ENCODE measurements around the gene SFMBT1. TPM values are rescaled to one million over a fixed set of nuclear protein-coding genes. Genes with fewer than 3 reads are reported as not detected.

Gene SFMBT1
- total RNA-seq, 1 donor from 2014 or later: 9.1 TPM

GRCh38 chr3:52887166-52887565 is 158.7 kb downstream of the SFMBT1 start:
- peak in 1 of 2 donors; percentile 31 for DNase-seq (ENCODE audit: extremely low spot score in 2 of 2)
- H3K4me3 ChIP-seq: no peak overlapping the region
- TF ChIP-seq, protein P1, sequence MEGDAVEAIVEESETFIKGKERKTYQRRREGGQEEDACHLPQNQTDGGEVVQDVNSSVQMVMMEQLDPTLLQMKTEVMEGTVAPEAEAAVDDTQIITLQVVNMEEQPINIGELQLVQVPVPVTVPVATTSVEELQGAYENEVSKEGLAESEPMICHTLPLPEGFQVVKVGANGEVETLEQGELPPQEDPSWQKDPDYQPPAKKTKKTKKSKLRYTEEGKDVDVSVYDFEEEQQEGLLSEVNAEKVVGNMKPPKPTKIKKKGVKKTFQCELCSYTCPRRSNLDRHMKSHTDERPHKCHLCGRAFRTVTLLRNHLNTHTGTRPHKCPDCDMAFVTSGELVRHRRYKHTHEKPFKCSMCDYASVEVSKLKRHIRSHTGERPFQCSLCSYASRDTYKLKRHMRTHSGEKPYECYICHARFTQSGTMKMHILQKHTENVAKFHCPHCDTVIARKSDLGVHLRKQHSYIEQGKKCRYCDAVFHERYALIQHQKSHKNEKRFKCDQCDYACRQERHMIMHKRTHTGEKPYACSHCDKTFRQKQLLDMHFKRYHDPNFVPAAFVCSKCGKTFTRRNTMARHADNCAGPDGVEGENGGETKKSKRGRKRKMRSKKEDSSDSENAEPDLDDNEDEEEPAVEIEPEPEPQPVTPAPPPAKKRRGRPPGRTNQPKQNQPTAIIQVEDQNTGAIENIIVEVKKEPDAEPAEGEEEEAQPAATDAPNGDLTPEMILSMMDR (IDR thresholded peaks at IDR 0.05): no peak
- TF ChIP-seq POLR2A (IDR thresholded peaks at IDR 0.05) (no peak), POLR2AphosphoS5 (IDR thresholded peaks at IDR 0.05; ENCODE audit: insufficient read depth in 1 of 2, low read depth in 1 of 2) (no peak)

GRCh38 chr3:52886049-52886730 is 159.7 kb downstream of the SFMBT1 start:
- TF ChIP-seq POLR2AphosphoS5 (IDR thresholded peaks at IDR 0.05; ENCODE audit: insufficient read depth in 1 of 2, low read depth in 1 of 2) (no peak), POLR2A (IDR thresholded peaks at IDR 0.05) (no peak)
- TF ChIP-seq, protein P1 (IDR thresholded peaks at IDR 0.05): no peak
- no peak overlapping the region for H3K4me3 ChIP-seq
- H3K27ac ChIP-seq: no peak overlapping the region
- H3K27me3 ChIP-seq: no peaks in the 10 kb centered on the region
- peak in 1 of 2 donors; percentile 55 for DNase-seq (ENCODE audit: extremely low spot score in 2 of 2)
- H3K9me3 ChIP-seq: no peaks in the 10 kb centered on the region
- peaks cover 16% of the 10 kb centered on the region for H3K4me1 ChIP-seq
- H3K36me3 ChIP-seq: no peaks in the 10 kb centered on the region
- intact Hi-C loops (cut with DNase I): no loop called here

More at GRCh38 chr3:52887166-52887565, 158.7 kb downstream of the SFMBT1 start:
- Histone ChIP-seq H3K9me3 (no peaks in the 10 kb centered on the region), H3K4me1 (peaks cover 26% of the 10 kb centered on the region), H3K27ac (no peak overlapping the region), H3K36me3 (no peaks in the 10 kb centered on the region), H3K27me3 (no peaks in the 10 kb centered on the region)
- intact Hi-C loops (cut with DNase I): no loop called here

DNA sequence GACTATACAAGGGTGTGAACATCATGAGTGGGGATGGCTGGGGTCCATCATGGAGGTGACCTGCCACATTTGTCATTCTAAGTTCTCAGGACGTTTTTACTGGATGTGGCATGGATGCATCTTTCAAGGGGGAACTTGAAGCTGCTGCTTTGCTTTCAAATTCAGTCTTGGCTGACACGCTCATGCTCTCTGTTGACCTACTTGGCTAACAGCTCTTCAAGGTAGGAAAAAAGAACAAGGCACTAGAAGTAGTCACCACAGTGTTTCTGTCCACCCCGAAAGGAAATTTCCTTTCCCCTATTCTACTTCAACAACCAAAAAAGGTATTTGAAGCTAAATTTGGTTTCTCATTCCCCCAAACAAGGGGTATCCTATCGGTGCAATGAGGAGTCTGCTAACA is 163.5 kb downstream of the SFMBT1 start:
- Histone ChIP-seq H3K4me1 (peaks cover 8% of the 10 kb centered on the region), H3K27ac (no peak overlapping the region), H3K27me3 (no peaks in the 10 kb centered on the region), H3K4me3 (no peak overlapping the region), H3K36me3 (no peaks in the 10 kb centered on the region), H3K9me3 (no peaks in the 10 kb centered on the region)
- TF ChIP-seq, protein P1 (IDR thresholded peaks at IDR 0.05): no peak
- TF ChIP-seq POLR2A (IDR thresholded peaks at IDR 0.05) (no peak), POLR2AphosphoS5 (IDR thresholded peaks at IDR 0.05; ENCODE audit: insufficient read depth in 1 of 2, low read depth in 1 of 2) (no peak)
- intact Hi-C loops (cut with DNase I): no loop called here
- DNase-seq (ENCODE audit: extremely low spot score in 2 of 2): no peak

GRCh38 chr3:52881871-52882270 is 164.0 kb downstream of the SFMBT1 start:
- intact Hi-C loops (cut with DNase I): no loop called here
- DNase-seq (ENCODE audit: extremely low spot score in 2 of 2): peak in 1 of 2 donors; percentile 81
- no peak for TF ChIP-seq POLR2A (IDR thresholded peaks at IDR 0.05)

GRCh38 chr3:52880474-52880873 is 165.4 kb downstream of the SFMBT1 start:
- intact Hi-C loops (cut with DNase I): no loop called here
- no peak for TF ChIP-seq POLR2AphosphoS5 (IDR thresholded peaks at IDR 0.05; ENCODE audit: insufficient read depth in 1 of 2, low read depth in 1 of 2)
- TF ChIP-seq POLR2A (IDR thresholded peaks at IDR 0.05): no peak
- TF ChIP-seq, protein P1 (IDR thresholded peaks at IDR 0.05): no peak
- H3K27me3 ChIP-seq: no peaks in the 10 kb centered on the region

More at GRCh38 chr3:52881871-52882270, 164.0 kb downstream of the SFMBT1 start:
- Histone ChIP-seq H3K4me1 (peaks cover 8% of the 10 kb centered on the region), H3K27me3 (no peaks in the 10 kb centered on the region), H3K27ac (no peak overlapping the region), H3K36me3 (no peaks in the 10 kb centered on the region), H3K4me3 (no peak overlapping the region), H3K9me3 (no peaks in the 10 kb centered on the region)

More at GRCh38 chr3:52880474-52880873, 165.4 kb downstream of the SFMBT1 start:
- no peak for DNase-seq (ENCODE audit: extremely low spot score in 2 of 2)
- H3K4me1 ChIP-seq: no peaks in the 10 kb centered on the region
- H3K27ac ChIP-seq: no peak overlapping the region
- no peaks in the 10 kb centered on the region for H3K9me3 ChIP-seq
- H3K4me3 ChIP-seq: no peak overlapping the region
- no peaks in the 10 kb centered on the region for H3K36me3 ChIP-seq
